HG03442 (cell line): ENCODE data around the gene PRKAR1B.

Experiments used
- ATAC-seq: cut with Tn5 transposase; IDR thresholded peaks from one replicate; pipeline ENCODE4 v1.9.1; 2021; ENCODE audit warnings: mild to moderate bottlenecking, moderate library complexity; ENCODE audit not compliant: unreplicated experiment

The PRKAR1B gene

DNA sequence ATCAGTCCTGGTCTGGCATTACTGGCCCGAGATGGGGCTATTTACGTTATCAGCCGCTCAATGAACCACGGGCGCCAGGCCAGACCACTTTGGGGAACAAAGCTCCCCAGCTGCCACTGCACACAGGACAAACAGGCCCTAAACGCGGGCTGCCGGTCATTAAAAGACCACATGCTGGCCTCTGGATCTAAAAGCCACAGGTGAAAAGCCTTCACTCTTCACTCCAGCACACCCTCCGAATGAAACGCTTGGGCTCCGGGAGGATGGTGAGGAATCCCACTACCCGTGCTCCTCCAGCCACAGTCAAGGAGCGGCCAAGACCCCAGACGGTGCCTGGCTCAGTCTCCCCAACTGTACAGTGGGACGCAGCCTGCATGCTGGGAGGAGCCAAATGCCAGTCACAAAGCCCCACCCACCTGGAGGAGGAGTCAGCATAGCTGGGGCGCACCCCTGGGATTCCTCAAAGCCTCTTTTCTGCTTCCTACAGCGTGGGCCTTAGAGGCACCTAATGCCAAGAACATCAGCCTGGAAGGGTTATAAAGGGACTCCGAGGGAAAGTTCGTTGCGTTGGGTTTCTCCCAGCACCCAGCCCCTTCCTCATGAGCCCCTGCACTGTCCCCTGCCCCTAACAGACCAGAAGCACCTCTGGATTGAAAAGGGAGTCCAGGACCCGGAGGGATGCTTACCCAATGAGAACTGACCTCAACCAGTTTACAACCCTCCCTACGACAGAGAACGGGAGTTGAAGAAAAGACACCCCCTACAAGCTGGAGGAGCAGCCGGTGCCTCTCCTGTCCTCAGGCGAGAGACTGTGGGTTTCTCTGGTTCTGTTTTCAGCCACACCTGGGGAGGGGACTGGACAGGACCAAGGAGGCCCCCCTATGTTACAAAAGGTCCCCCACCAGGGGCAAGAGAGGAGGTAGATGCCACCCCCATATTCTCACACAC is 212.2 kb downstream of the PRKAR1B start:
- ATAC-seq = no peak

DNA sequence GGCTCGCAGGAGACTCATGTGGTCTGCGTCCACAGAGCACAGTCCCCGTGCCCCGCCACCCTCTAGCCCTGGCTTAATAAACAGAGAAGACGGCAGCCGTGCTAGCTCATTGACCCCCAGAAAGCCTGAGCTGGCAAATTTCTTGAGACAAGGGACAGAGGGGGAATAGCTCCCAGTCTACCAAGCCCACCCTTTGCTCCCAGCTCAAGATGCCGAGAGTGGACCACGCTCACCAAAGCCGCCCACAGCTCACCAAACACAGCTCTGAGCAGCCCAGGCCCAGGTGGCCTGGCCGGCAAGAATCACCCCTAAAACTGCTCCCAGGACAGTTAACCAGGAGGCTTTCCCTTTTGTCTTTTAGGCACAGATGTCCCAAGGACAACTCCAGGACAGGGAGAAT is 212.8 kb downstream of the PRKAR1B start:
- ATAC-seq = no peak

DNA sequence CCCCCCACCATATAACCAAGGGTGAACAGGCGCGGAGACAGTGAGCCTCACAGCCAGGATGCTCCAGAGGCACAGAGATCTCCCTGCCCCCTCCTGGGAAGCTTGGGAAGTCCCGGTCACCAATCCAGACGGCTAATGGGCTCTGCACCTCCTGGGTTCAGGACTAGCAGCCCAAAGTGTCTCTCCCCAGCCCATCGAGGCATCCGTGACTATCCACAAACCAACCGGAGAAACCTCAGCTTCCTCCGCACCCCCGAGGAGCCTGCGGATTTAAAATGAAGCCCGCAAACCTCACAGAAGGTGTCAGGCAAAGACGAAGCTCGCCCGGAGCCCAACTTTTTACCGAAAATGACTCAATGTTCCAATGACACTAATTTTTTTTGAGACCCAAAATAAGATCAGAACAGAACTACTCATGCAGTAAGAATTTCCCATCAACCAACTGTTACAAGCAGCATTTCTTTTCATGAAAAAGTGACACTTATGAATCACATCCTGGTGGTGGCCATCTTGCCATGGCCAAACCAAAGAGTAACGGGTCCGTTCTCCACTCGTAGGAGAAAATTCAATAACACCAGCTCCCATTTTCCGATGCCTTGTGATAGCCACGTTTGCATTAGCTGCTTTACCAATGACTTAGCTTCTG is 213.4 kb downstream of the PRKAR1B start:
- ATAC-seq = no peak

DNA sequence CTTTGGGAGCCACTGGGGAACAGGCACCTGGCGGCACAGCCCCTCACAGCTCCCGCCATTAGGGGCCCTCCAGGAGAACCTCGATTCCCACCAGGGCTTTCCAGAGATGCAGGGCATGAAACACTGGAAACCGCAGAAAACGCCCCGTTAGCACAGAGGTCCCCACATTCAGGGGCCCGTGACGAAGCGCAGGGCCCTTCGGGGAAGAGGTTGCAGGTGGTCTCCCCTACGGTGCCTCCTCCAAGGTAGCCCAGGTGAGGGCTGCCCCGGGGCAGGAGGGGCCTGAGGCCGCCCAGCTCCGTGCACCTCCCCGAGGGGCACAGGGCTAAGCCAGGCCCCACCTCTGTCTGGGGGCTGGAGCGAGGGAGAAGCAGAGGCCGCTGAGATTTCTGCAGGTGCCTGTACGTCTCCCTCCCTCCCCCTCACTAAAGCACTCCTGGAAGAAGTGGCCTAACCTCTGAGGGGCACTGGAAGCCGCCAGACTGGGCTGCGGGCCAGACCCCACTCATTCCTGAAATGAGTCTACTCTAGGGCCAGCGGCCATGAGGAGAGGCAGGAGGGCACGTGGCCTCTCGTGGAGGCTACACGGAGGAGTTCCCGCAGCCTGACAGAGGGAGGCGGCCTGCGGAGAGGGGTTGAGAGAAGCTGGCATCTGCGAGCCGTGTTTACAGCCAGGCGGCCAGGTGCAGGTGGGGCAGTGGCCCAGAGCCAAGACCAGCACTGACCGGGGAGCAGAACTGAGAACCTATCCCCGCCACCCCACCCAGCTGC is 214.4 kb downstream of the PRKAR1B start:
- no peak for ATAC-seq

DNA sequence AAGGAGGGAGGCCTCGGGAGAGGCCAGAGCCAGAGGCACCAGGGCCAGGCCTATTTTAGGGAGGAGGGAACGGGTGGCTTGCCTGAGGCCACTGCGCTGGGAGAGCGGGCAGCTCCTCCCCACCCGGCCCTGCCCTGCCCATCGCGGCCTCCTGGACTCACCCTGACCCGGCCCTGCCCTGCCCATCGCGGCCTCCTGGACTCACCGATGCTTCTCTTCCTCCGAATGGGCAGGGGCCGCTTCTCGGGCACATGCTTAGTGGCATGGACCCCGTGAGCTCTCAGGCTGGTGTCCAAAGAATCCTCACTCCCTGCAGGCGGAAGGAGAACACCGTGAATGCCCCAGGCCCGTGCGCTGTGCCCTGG is 215.0 kb downstream of the PRKAR1B start:
- ATAC-seq = no peak

DNA sequence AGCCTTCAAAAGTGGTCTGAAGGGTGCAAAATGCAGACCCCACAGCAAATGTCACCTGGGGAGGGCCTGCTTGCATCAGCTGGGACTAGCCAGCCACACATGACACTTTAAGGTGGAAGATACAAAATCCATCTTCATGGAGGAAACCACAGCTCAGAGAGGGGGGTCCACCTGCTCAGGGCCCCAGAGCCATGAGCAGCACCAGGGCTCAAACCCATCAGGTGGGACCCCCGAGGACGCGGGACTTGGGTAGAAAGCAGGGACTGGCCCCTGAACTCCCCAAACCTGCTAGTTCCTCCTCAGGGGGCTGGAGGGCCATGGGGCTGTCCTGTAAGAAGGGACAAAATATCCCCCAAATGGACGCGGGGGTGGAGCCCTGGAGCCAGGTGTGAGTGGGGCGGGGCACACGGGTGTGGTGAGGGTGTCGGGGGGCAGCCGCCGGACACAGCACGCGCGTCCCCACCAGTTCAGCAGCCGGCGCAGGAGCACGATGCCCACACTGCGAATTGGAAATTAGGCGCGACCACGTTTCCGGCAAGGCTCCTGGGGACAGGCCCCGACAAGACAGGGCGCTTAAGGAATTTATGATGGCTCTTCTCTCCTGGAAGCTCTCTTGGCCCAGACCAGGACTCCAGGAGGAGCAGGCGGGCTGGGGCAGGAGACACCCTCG is 215.5 kb downstream of the PRKAR1B start:
- ATAC-seq = no peak

DNA sequence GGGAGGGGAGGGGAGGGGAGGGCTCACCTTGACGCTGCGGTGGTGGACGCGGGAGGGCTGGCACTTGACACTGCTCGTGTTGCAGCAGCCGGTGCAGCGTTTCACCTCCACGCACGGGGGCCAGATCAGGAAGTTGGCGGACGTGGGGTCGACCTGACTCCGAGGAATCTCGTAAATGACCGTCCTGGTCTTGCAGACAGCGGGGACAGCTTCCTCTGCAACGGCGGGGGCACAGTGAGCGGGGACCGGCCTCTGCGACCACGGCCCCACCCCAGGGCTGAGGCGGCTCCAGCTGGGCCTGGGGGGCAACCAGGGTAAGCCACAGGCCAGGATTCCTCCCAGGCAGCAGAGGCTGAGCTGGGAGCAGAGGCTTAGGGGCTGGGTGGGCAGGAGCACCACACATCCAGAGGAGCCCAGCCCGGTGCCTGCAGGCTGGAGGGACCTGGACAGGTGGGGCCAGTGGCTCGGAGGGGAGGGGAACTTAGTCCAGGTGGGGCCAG is 216.2 kb downstream of the PRKAR1B start:
- no peak for ATAC-seq

DNA sequence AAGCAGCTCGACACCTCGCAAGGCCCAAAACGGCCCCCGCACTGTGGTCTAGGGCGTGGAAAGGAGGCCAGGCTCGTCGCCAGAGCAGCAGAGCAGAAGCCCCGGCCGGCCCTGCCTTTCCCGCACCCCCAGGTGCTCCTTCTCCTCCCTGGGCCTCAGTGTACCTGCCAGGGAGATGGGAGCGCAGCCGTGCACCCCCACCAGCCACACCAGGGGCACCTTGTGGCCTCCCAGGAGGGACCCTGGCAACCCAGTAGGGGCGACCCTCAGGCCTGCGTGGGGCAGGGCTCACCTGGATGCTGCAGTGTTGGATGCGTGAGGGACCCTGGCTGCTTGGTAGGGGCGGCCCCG is 217.0 kb downstream of the PRKAR1B start:
- ATAC-seq = no peak

DNA sequence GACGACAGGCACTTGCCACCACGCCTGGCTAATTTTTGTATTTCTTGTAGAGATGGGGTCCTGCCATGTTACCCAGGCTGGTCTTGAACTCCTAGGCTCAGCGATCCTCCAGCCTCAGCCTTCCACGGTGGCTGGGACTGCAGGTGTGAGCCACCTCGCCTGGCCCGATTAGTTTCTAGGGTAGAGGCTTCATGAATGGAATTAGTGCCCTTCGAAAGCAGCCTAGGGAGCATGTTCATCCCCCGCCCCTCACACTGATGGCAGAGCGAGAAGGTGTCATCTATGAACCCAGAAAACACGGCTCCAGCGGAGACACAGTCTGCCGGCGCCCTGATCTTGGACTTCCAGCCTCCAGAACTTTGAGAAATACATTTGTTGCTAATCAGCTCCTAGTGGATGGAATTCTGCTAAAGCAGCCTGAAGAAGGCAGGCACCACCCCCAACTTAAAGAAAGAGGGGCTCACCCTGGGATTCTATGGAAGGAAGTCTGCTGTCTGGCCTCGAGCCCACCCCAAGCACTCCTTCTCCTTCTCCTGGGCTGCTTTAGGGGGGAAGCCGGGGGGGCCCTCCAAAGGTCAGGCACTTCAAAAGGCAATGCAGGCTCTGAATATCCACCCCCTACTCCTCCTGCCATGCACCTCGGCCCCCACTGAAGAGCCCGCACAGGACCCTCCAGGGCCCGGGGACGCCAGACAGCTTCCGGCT is 217.5 kb downstream of the PRKAR1B start:
- ATAC-seq = no peak

DNA sequence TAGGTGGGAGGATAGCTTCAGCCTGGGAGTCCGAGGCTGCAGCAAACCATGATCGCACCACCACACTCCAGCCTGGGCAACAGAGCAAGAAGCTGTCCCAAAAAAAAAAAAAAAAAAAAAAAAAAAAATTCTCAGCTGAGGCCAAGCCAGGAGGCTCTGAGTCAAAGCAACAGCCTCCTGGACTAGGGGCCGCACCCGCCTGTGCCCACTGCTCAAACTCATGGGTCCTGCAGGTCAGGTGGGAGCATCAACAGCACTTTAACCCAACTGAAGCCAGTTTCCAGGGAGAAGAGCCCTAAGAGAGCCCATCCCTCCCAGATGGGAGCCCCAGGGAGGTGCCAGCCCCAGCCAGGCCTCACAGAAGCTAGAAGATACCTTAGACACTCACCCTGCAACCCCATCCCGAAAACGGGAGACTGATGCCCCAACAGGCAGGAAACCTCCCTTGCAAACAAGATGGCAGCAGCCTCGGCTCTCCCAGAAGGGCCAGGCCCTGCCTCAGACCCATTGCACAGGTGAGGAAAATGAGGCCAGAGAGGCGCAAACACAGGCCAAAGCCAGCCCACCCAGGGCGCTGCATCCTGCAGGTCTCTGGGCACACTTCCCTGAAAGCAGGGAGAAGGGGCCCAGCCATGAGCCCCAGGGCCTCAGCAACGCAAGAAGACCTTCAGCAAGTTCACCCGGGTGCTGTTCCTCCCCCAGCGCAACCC is 218.5 kb downstream of the PRKAR1B start:
- no peak for ATAC-seq

DNA sequence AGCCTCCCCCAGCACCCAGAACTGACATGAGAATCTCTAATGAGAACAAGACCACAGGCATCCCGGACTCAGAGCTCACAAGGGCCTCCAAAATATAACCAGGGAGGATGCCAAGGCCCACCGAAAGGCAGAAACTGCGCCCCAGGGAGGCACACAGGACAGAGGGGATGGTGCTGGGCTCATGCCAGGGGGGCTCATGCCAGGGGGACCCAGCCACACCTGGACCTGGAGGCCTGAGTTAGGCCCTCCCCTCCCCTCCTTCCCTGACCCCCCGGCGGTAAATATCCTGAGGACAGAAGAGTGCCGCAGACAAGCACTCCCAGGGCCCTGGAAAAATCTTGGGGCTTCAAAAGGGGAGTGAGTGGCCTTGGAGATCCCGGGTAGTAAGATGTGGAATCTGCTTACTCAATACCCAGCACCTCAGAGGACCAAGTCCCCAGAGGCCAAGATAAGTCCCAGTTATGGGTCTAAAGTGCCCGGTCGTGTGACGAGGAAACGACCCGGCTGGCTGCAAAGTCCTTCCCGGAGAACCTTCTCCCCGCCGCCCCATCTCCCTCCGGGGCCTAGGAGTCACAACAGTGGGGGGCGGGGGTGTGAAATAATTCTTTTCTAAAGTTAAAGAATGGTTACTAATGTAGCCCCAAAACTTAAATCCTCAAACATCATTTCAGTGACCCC is 219.3 kb downstream of the PRKAR1B start:
- ATAC-seq = no peak

DNA sequence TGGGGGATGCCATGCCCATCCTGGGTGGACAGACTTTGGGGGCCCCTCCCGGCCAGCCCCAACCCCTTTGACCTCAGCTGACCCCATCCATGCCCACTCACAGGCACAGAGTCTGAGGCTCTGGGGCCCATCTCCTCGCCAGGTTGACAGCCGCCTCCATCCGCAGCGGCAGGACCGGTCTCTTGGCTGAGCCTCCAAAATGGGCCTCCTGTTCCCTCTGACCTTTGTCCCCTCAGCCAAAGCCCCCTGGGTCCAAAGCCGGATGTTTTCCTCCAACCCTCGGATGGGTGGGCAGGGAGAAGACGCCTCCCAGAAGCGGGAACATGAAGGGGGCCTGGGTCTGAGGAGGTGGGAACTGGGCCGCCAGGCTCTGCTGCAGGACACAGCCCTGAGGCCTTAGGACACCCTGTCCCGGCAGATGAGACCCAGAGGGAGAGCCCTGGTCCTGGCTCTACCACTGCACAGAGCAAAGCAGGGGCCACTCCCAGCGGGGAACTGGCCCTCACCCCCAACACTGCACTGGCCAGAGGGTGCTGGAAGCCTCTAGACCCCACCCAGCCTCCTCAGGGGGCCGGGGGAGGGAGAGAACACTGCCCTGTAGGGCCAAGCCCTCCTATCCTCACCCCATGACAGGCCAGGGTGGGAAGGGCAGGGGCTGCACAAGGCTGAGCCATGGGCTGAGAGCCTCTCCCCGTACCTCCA is 220.0 kb downstream of the PRKAR1B start:
- no peak for ATAC-seq

DNA sequence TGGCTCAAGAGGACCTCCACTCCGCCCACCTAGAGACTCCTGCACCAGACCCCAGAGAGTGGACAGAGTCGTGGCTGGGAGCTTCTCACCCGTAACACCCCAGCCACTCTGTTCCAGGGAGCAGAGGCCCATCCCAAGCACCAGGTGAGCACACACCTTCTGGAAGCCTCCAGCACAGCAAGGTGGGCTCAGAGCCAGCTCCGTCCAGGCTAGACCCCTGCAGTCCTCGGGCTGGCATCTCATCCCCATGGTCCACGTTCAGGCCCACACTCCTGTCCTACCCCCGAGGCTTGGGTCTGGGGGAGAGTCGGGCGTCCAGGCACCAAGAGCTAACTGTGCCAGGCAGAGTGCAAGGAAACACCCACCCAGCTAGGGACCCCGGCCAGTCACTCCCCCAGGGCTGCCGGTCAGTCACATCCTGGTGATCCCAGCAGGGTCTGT is 220.7 kb downstream of the PRKAR1B start:
- no peak for ATAC-seq

DNA sequence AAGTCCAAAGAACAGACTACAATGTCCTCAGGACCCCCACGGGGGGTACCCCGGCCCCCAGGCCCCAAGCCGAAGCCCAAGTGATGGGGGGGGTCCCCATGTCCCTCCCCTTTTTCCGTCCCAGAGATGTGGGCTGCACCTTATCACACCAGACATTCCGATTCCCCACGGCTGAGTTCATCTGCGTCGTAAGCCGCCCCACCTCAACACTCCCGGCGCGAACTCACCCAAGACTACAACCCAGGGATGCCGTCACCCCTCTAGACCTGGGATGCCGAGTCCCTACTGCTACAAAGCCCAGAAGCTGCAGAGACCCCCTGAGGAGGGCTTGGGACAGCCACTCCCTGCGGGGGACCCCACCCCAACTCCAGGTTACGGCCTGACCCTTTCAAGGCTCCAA is 221.9 kb downstream of the PRKAR1B start:
- ATAC-seq = no peak

DNA sequence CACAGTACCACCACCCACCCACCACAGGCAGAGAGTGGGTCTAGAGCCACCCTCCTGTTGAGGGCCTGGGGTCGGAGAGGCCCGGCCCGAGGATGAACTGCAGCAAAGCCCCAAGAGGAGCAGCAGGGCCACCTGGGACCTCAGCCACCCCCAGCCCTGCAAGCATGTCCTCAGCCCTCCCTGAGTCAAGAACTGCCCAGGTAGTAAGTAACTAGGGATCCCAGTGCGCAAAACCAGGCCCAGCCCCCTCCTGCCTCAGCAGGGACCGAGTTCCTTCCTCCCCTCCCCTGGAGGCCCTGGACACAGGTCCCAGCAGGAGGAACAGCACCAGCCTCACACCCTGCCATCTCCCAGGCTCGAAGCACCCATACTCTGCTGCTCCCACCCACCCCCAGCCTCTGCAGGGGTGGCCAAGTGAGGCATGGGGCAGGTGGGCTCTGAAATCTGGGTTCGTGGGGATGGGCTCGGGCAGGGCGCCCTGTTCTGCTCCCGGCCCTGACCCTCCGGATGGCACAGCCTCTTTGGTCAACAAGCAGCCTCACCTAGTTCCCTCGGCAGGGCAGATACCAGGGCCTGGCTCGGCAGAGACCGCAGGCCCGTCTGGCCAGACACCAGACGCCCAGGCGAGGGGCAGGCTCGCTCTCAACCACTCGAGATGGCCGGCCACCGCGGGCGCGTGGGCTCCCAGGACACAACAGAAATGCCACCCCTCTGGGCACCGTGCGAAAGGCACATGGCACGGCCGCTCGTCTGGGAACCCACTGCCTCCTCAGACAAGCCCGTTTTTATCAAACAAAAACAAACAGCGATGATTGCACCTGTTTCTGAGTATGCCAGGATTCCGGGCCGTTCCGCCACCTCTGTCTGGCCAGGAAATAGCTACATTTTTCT is 222.6 kb downstream of the PRKAR1B start:
- ATAC-seq = no peak

DNA sequence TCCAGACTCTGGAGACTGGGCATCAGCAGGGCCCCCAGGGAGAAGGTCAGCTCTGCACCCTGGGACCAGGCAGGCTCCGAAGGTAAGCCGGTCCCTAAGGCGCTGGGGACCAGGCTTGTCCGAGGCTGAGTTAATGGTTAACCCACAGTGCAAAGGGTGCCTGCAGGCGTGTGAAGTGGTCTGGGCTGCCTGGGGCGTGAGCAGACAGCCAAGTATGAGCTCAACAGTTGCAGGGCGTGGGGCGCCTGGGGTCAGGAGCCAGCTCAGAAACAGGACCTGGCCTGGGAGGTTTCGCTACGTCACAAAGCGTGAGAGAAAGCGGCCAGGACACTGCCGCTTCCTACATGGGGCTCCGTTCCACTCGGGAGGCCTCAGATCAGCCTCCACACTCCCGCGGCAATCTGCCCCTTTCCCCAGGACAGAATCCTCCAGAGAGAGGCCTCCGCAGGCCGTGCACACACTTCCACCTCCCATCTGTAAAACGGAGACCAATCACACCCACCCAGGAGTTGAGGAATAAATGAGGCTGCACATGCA is 223.4 kb downstream of the PRKAR1B start:
- ATAC-seq = no peak

DNA sequence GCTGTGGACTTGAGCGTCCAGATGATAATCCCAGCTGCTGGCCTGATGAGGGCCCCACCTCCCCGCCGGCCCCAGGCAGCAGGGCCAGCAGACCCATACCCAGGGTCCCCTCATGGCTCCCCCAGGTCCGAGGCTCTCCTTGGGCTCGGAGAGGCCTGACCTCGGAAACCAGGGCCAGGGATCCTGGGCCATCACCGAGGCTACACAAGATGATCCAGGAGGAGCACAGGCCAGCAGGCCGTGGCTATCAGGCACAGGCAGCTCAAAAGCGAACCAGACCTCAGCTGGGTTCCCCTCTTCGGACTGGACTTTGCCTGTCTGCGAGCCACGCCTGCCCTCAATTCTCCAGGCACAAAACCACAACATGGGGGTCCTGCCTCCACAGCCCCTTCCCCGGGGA is 224.8 kb downstream of the PRKAR1B start:
- ATAC-seq = no peak
